GM12878 (cell line): ENCODE results near the gene CACNA1H. TPM values are rescaled to one million over a fixed set of nuclear protein-coding genes. Genes with fewer than 3 reads are reported as not detected.

Source experiments
- ATAC-seq: fragments of 200-7000 bp; cut with Tn5 transposase; 3 replicates; pipeline ENCODE4 v1.9.1; 2020; ENCODE audit warnings: mild to moderate bottlenecking, moderate library complexity
- BruUV-seq: library from RNA; stranded (reverse); fragments of 400-500 nt; replicated peaks from 2 replicates; lab custom pipeline; 2021; lab: Mats Ljungman, UMichigan
- CTCF ChIA-PET: fragments of 300-600 bp; sonication (Branson Sonifier 250); formaldehyde crosslinking; extraction: SDS; loops from one replicate; lab custom pipeline; 2021; ENCODE audit warnings: inconsistent platforms; lab: Yijun Ruan, JAX
- POLR2A ChIA-PET: fragments of 350-600 bp; formaldehyde crosslinking; extraction: SDS; loops from one replicate; lab custom pipeline; 2021; ENCODE audit warnings: inconsistent platforms; lab: Charles Lee
- RAD21 ChIA-PET: fragments of 300-600 bp; sonication (Branson Sonifier 250); formaldehyde crosslinking; loops from one replicate; lab custom pipeline; 2023; ENCODE audit warnings: antibody characterized with exemption; ENCODE audit not compliant: unreplicated experiment; lab: Charles Lee
- SMC1A ChIA-PET: fragments of 300-600 bp; sonication (Branson Sonifier 250); formaldehyde crosslinking; loops from one replicate; lab custom pipeline; 2023; ENCODE audit not compliant: unreplicated experiment, uncharacterized antibody; lab: Charles Lee
- DNase-seq: peaks from one replicate; pipeline ENCODE4 v3.0.0-alpha.2; 2011; ENCODE audit warnings: low read depth, low spot score
- FAIRE-seq: peaks from 3 replicates; lab custom pipeline; 2011; peaks lifted over from hg19 to GRCh38; lab: Jason Lieb, UNC
- H2AFZ ChIP-seq: 2 replicates; pipeline ENCODE4 v1.6.0; 2011; ENCODE audit warnings: low read depth, low read length, control low read depth; ENCODE audit not compliant: control insufficient read depth
- H3K27ac ChIP-seq: 2 replicates; pipeline ENCODE4 v1.5.1; 2011; ENCODE audit warnings: control low read depth; ENCODE audit not compliant: control insufficient read depth, insufficient read depth
- H3K27me3 ChIP-seq, 2 experiments: replicated peaks in 1 of 2; 2 replicates each; pipeline versions ENCODE4 v1.6.0 to v1.6.1; 2011; ENCODE audit warnings: low read length in 1 of 2; ENCODE audit not compliant: control insufficient read depth in 2 of 2, insufficient read depth in 2 of 2
- H3K36me3 ChIP-seq, 2 experiments: 2 replicates each; pipeline ENCODE4 v1.5.1; 2011; ENCODE audit warnings: low read length in 1 of 2; ENCODE audit not compliant: control insufficient read depth in 2 of 2, insufficient read depth in 2 of 2
- H3K4me1 ChIP-seq: 2 replicates; pipeline ENCODE4 v1.6.1; 2011; ENCODE audit warnings: mild to moderate bottlenecking, low read length, moderate library complexity, mixed read lengths; ENCODE audit not compliant: control insufficient read depth, insufficient read depth
- H3K4me2 ChIP-seq: 2 replicates; pipeline ENCODE4 v1.6.0; 2011; ENCODE audit warnings: control low read depth; ENCODE audit not compliant: control insufficient read depth, insufficient read depth
- H3K4me3 ChIP-seq: fragments of 200-600 bp; sonication (generic); 2 replicates; pipeline ENCODE4 v1.5.1; 2016
- H3K79me2 ChIP-seq: 2 replicates; pipeline ENCODE4 v1.6.0; 2011; ENCODE audit warnings: low read length; ENCODE audit not compliant: control insufficient read depth, insufficient read depth
- H3K9ac ChIP-seq: 2 replicates; pipeline ENCODE4 v1.8.0; 2011; ENCODE audit warnings: low read length, control low read depth, mixed read lengths; ENCODE audit not compliant: control insufficient read depth, insufficient read depth
- H3K9me3 ChIP-seq: replicated peaks from 3 replicates; pipeline ENCODE4 v1.5.1; 2011; ENCODE audit warnings: mild to moderate bottlenecking, low read length; ENCODE audit not compliant: control insufficient read depth, insufficient read depth
- H4K20me1 ChIP-seq: 2 replicates; pipeline ENCODE4 v1.6.0; 2011; ENCODE audit not compliant: control insufficient read depth, insufficient read depth
- FOXM1 ChIP-seq: IDR thresholded peaks from 2 replicates; pipeline ENCODE4 v1.6.1; 2012; ENCODE audit warnings: low read depth, mild to moderate bottlenecking, inconsistent platforms, low read length, moderate library complexity
- IKZF2 ChIP-seq, 2 experiments: fragments of 450-650 bp; IDR thresholded peaks; 2 replicates each; pipeline ENCODE4 v1.6.1; 2017; ENCODE audit warnings: mild to moderate bottlenecking in 2 of 2, moderate library complexity in 2 of 2
- LARP7 ChIP-seq: fragments of 450-650 bp; IDR thresholded peaks from 2 replicates; pipeline ENCODE4 v1.6.1; 2017; ENCODE audit warnings: mild to moderate bottlenecking
- MEF2A ChIP-seq: IDR thresholded peaks from 2 replicates; pipeline ENCODE4 v1.6.1; 2011; ENCODE audit warnings: low read depth, mild to moderate bottlenecking, low read length, moderate library complexity; ENCODE audit not compliant: insufficient read depth
- RELA ChIP-seq: fragments of 450-650 bp; IDR thresholded peaks from 2 replicates; pipeline ENCODE4 v1.8.0; 2014; ENCODE audit warnings: borderline replicate concordance; ENCODE audit not compliant: partially characterized antibody
- WRNIP1 ChIP-seq: IDR thresholded peaks from 2 replicates; pipeline ENCODE4 v1.6.1; 2011; ENCODE audit warnings: low read depth, low read length, improper control_type of control experiment, borderline replicate concordance
- ZNF24 ChIP-seq: fragments of 450-650 bp; IDR thresholded peaks from 2 replicates; pipeline ENCODE4 v1.6.1; 2017; ENCODE audit warnings: antibody characterized with exemption, mild to moderate bottlenecking
- WGBS: methylation state at CpG from one replicate; pipeline ENCODE4 v1.1.6; 2016; ENCODE audit warnings: low lambda C conversion rate; ENCODE audit not compliant: insufficient replicate concordance, insufficient coverage; ENCODE audit errors: missing lambda C conversion rate; 5-methylcytosine and 5-hydroxymethylcytosine counted together
- in situ Hi-C: fragments of 300-500 bp; cut with MboI; formaldehyde crosslinking; loops from 9 replicates; pipeline ENCODE4 v1.14.3; 2018; ENCODE audit warnings: mixed read lengths
- intact Hi-C: fragments of 100-400 bp; cut with micrococcal nuclease; formaldehyde crosslinking; loops from one replicate; pipeline ENCODE4 v1.14.2; 2022; ENCODE audit not compliant: unreplicated experiment
- polyA plus RNA-seq, 11 experiments: library from polyadenylated mRNA; depleted of rRNA in 4 of 11; unstranded in 6 of 11; stranded (reverse) in 5 of 11; fragments of >200 nt; fragmentation: Nextera tagmentation in 4 of 11; fragmentation: Illumina TruSeq in 1 of 11; extraction: Ambion mirVana in 4 of 11; extraction: Trizol in 1 of 11; gene quantifications; 1 replicate in 1 of 11; 2 replicates in 10 of 11; pipeline versions ENCODE4 v1.2.1 to v1.2.3, GENCODE V29; 2011 to 2016; ENCODE audit warnings: inconsistent platforms in 2 of 11, missing spikeins in 2 of 11, low read depth in 1 of 11
- total RNA-seq, 4 experiments: library from RNA; depleted of rRNA in 3 of 4; stranded (reverse); fragments of >200 nt in 3 of 4; fragmentation: Illumina TruSeq in 1 of 4; extraction: Trizol in 1 of 4; gene quantifications; 2 replicates each; pipeline versions ENCODE4 v1.2.1 to v1.2.3, GENCODE V29; 2013 to 2021
- TF ChIP-seq, protein P1 (sequence below): fragments of 450-650 bp; IDR thresholded peaks from 2 replicates; pipeline ENCODE4 v1.6.1; 2017; ENCODE audit warnings: mild to moderate bottlenecking
- TF ChIP-seq, protein P2 (sequence below): IDR thresholded peaks from 2 replicates; pipeline ENCODE4 v1.6.1; 2011; ENCODE audit warnings: borderline replicate concordance, low read depth, mild to moderate bottlenecking, moderate library complexity, mixed read lengths, low read length; ENCODE audit not compliant: insufficient read depth; ENCODE audit errors: extremely low read length
- TF ChIP-seq, protein P3 (sequence below), 3 experiments: IDR thresholded peaks in 2 of 3; conservative IDR thresholded peaks in 1 of 3; 2 replicates each; pipeline ENCODE4 v1.5.1; 2011; ENCODE audit warnings: low read depth in 3 of 3, low read length in 3 of 3, mild to moderate bottlenecking in 3 of 3, control low read depth in 2 of 3, moderate library complexity in 2 of 3, inconsistent platforms in 1 of 3, mixed read lengths in 1 of 3; ENCODE audit not compliant: control insufficient read depth in 2 of 3, insufficient read depth in 1 of 3; ENCODE audit errors: extremely low read depth in 1 of 3
- TF ChIP-seq, protein P4 (sequence below): fragments of 450-650 bp; IDR thresholded peaks from 2 replicates; pipeline ENCODE4 v1.6.1; 2016; ENCODE audit warnings: mild to moderate bottlenecking

The CACNA1H gene
- total and polyA plus RNA-seq, 10 of the 15 experiments (the other 5 are each of a cell fraction or from before 2014, with no cell fraction given), result 0.03 to 0.54 TPM; not detected in 8

DNA sequence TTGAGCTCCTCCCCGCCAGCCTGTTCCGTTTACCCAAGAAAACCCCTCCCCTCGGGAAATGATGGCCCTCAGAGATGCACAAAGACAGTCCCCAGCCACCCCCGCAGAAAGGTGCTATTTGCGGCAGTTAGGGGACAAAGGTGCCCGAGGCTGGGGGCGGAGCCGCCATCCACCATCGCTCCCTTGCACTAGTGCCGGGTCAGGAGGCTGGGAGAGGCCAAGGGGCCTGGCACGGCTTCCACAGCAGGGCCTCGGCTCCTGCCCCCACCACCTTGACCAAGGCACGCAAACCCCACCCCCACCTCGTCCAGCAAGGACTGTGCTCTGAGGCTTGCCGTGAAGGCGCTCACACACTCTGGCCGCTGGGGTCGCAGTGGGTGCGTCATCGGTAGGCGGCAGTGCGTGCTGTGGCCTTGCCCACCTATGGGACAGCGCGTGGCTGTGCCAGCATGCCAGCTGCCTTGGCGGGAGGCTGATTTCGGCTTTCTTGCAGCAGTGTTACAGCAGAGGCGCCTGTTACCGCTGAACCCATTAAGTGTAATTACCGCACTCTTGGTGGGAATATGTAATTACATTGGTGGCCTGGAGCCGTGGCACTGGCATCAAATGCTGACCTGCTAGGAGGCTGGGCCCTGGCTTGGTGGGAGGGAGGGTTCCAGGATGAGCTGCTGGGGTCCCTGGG, 40.4 kb downstream of the CACNA1H start (continued):
- TF ChIP-seq, protein P1, sequence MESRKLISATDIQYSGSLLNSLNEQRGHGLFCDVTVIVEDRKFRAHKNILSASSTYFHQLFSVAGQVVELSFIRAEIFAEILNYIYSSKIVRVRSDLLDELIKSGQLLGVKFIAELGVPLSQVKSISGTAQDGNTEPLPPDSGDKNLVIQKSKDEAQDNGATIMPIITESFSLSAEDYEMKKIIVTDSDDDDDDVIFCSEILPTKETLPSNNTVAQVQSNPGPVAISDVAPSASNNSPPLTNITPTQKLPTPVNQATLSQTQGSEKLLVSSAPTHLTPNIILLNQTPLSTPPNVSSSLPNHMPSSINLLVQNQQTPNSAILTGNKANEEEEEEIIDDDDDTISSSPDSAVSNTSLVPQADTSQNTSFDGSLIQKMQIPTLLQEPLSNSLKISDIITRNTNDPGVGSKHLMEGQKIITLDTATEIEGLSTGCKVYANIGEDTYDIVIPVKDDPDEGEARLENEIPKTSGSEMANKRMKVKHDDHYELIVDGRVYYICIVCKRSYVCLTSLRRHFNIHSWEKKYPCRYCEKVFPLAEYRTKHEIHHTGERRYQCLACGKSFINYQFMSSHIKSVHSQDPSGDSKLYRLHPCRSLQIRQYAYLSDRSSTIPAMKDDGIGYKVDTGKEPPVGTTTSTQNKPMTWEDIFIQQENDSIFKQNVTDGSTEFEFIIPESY, result no peak
- TF ChIP-seq FOXM1, result no peak
- TF ChIP-seq, all 136 proteins: peak for 0

DNA sequence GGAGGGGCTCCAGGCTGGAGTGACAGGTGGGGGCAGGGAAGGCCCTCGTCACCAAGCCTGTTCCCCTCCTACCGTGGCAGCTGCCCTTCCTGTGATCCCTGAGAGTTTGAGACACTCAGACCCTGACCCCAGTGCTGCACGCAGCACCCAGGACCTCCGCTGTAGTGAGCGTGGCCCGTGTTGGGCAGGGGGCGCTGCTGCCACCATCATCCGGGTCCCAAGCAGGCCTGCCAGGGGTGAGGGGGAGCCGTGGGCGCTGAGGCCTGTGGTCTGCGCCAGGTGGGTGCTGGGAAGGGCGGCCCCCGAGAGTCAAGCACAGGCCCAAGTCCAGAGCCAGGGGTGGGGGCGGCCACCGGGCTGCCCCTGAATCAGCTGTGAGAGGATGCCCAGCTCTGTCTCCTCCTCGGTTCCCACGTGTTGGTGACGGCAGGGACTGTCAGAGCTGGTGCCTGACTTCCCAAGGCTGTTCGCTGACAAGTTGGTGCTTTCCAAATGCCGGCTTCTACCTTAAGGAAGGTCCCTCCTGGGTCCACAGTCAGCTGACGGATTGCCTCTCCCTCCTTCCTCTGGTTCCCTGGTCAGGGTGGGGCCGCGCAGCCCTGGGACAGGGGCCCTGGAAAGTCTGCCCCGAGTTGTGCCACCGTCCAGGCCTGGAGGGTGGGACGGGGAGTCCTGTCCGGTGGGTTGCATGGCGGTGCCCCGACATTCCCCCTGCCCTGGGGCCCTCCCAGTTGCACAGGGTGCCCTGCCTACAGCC, 41.1 kb downstream of the CACNA1H start:
- TF ChIP-seq, protein P2, sequence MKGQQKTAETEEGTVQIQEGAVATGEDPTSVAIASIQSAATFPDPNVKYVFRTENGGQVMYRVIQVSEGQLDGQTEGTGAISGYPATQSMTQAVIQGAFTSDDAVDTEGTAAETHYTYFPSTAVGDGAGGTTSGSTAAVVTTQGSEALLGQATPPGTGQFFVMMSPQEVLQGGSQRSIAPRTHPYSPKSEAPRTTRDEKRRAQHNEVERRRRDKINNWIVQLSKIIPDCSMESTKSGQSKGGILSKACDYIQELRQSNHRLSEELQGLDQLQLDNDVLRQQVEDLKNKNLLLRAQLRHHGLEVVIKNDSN, result no peak
- no peak for TF ChIP-seq WRNIP1
- no peak for TF ChIP-seq LARP7
- TF ChIP-seq, protein P3, sequence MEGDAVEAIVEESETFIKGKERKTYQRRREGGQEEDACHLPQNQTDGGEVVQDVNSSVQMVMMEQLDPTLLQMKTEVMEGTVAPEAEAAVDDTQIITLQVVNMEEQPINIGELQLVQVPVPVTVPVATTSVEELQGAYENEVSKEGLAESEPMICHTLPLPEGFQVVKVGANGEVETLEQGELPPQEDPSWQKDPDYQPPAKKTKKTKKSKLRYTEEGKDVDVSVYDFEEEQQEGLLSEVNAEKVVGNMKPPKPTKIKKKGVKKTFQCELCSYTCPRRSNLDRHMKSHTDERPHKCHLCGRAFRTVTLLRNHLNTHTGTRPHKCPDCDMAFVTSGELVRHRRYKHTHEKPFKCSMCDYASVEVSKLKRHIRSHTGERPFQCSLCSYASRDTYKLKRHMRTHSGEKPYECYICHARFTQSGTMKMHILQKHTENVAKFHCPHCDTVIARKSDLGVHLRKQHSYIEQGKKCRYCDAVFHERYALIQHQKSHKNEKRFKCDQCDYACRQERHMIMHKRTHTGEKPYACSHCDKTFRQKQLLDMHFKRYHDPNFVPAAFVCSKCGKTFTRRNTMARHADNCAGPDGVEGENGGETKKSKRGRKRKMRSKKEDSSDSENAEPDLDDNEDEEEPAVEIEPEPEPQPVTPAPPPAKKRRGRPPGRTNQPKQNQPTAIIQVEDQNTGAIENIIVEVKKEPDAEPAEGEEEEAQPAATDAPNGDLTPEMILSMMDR (IDR thresholded peaks at IDR 0.05 in 2 of 3, conservative IDR thresholded peaks at IDR 0.05 in 1 of 3; ENCODE audit: control insufficient read depth in 2 of 3, extremely low read depth in 1 of 3, insufficient read depth in 1 of 3, low read depth in 3 of 3, low read length in 3 of 3), result no peak
- no peak for TF ChIP-seq MEF2A
- TF ChIP-seq IKZF2 (IDR thresholded peaks at IDR 0.05), result no peak
- TF ChIP-seq RELA, result no peak
- TF ChIP-seq, protein P4, sequence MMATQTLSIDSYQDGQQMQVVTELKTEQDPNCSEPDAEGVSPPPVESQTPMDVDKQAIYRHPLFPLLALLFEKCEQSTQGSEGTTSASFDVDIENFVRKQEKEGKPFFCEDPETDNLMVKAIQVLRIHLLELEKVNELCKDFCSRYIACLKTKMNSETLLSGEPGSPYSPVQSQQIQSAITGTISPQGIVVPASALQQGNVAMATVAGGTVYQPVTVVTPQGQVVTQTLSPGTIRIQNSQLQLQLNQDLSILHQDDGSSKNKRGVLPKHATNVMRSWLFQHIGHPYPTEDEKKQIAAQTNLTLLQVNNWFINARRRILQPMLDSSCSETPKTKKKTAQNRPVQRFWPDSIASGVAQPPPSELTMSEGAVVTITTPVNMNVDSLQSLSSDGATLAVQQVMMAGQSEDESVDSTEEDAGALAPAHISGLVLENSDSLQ, result no peak
- TF ChIP-seq ZNF24, result no peak
- intact Hi-C loops, result no loop called here
- no peak for FAIRE-seq
- no TSS peak for BruUV-seq
- Histone ChIP-seq H3K27ac (no peak overlapping the region), H3K4me2 (no peak overlapping the region), H3K9me3 (no peaks in the 10 kb centered on the region), H3K79me2 (no peaks in the 10 kb centered on the region), H3K4me1 (no peaks in the 10 kb centered on the region), H4K20me1 (no peaks in the 10 kb centered on the region), H3K9ac (no peak overlapping the region), H3K27me3 (no peaks in the 10 kb centered on the region), H3K4me3 (no peak overlapping the region), H2AFZ (no peak overlapping the region), H3K36me3 (no peaks in the 10 kb centered on the region)
- POLR2A ChIA-PET, result no interaction called here
- ATAC-seq, result no peak
- WGBS, result 45% methylated on average over 29 of the region's 29 CpGs
- CTCF ChIA-PET, result no interaction called here
- RAD21 ChIA-PET, result interaction anchor here (0.6 kb wide), 1 partner anchor 223 kb away, joined by 3 read pairs; no protein-coding TSS in a partner anchor
- DNase-seq, result no peak
- in situ Hi-C loops, result no loop called here
- SMC1A ChIA-PET, result no interaction called here
